ENCODE results near the gene ZNF148. TPM values are rescaled to one million over a fixed set of nuclear protein-coding genes. Genes with fewer than 3 reads are reported as not detected.

Gene ZNF148
- total RNA-seq, 1 experiment from 2014 or later = 18.3 TPM

GRCh38 chr3:125192190-125193035 is 182.7 kb downstream of the ZNF148 start:
- DNase-seq (ENCODE audit: low read depth) = no peak

DNA sequence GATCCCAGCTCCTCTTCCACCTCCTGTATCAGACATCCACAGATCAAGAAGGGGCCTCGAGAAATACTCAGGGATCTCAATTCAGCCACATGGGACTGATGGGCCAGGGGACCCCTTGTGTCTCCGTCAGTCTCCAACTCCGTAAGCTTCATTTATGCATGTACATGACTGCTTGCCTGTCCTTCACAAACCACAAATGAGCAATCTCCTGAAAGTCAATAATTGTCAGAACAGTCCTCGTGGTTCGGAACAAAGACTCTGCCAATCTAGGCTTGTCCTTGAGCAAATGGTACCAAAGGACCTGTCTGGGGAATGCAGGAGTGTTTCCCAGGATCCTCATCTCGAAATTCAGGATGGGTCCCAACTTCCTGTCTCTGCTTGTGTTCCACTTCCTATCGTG is 183.4 kb downstream of the ZNF148 start:
- DNase-seq (ENCODE audit: low read depth) = no peak

GRCh38 chr3:125191256-125191655 is 183.9 kb downstream of the ZNF148 start:
- no peak for DNase-seq (ENCODE audit: low read depth)

DNA sequence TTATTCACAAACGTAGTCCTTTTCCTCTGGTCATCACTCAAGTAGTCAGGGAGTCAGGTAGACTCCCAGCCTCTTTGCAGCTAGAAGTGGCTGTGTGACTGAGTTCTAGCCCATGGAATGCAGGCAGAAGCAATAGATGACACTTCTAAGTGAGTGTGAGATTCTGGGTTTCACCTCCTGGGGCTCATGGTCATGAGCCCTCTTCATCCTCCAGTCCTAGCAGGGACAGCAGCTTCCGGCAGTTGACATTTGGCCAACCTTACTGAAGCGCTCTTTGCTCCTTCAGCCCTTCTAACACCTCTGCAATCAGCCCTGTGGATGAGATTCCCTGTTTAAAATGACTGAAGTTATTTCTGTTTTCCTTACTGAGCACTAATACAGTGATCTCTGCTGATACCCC is 184.3 kb downstream of the ZNF148 start:
- DNase-seq (ENCODE audit: low read depth) = no peak

DNA sequence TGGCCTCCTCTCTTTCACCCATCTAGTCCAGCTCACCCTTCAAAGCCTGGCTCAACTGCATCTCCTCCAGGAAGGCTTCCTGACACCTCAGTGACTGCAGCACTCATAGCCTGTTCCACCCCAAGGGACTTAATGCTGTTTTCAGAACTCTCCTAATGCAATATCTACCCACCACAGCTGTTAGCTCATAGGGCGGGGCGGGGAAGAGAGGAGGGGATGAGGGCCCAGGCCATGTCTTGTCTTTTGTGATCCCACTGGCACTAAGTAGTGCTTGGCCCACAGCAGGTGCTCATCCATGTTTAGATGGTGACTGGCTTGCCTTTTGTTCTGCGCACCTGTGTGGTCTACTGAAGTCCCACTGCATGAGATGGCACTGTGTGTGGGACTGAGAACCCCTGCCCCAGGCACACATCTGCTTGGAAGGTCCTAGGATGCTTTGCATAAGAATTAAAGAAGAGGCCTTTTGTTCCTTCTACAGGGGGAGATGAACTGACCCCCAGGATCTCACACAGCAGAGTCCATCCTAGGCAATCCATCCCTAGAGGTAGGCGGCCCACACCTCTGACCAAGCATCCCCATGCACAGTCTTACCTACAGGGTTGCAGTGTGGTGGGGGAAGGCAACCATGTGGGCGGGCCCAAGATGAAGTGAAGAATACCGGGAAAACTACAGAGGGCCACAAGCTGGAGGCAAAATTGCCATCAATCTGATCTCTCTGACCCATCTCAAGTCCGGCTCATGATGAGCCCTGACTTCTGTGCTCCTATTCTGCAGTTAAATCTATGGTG is 185.6 kb downstream of the ZNF148 start:
- DNase-seq (ENCODE audit: low read depth) = no peak

DNA sequence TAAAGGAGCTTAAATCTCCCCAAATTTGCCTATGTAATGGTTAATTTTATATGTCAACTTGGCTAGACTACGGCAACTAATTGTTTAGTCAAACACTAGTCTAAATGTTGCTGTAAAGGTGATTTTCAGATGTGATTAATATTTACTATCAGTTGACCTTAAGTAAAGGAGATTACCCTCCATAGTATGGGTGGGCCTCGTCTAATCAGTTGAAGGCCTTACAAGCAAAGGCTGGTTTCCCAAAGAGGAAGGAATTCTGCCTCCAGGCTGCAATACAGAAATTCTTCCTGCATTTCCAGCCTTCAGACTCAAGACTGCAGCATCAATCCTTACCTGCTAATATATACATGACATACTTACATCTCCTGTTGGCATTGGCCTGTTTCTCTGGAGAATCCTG is 186.2 kb downstream of the ZNF148 start:
- no peak for DNase-seq (ENCODE audit: low read depth)

DNA sequence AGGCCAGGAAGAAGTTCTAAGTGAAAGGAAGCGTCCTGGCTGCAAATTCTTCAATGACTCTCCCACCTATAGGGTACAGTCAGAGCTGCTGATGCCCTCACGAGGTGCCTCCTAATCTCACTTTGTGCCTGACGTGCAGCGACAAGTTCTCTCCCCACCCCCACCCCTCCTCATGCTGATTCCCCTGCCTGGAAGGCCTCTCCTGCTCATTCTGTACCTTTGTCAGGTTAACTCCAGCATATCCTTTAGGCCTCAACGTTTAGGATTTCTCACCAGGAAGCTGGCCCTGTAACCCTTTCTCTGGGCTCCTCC is 187.6 kb downstream of the ZNF148 start:
- no peak for DNase-seq (ENCODE audit: low read depth)

DNA sequence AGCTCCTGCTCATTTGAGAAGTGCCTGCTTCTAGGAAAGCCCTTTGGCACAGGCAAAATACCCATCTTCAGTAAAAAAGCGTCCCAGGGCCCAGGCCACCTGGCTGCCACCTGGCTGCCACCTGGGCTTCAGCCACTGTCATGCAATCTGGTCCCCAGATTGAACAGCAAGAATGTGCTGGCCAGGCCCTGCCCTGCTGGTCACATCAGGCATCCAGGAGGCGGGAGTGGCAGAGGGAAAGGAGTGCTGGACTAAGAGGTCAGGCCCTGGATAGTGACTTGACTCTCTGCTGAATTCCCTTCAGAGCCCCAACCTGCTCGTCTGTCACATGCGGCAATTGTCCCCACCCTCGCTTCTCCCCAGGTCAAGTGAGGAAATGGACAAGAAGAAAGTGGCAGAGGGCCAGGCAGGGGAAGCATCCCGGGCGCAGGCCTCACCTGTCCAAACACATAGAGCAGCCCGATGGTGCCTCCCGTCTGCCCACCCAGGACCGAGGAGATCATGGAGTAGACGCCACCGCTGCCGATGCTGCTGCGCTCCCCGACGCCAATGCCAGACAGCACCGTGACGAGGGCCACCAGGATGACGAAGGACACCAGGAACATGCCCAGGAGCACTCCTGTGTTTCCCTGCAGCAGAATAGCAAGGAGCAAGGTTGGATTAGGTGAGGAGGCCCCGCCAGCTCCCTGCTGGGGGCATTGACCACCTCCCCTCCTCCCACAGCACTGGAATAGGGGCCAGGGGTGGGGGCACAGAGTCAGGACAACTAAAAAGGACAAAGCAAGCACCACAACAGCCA is 188.1 kb downstream of the ZNF148 start:
- DNase-seq (ENCODE audit: low read depth) = no peak

- DNase-seq (ENCODE audit: low read depth) = no peak
Observed at GRCh38 chr3:125186261-125186787, 188.8 kb downstream of the ZNF148 start.

- no peak for DNase-seq (ENCODE audit: low read depth)
Observed at GRCh38 chr3:125185805-125186204, 189.3 kb downstream of the ZNF148 start.

GRCh38 chr3:125179884-125180240 is 195.3 kb downstream of the ZNF148 start:
- no peak for DNase-seq (ENCODE audit: low read depth)

DNA sequence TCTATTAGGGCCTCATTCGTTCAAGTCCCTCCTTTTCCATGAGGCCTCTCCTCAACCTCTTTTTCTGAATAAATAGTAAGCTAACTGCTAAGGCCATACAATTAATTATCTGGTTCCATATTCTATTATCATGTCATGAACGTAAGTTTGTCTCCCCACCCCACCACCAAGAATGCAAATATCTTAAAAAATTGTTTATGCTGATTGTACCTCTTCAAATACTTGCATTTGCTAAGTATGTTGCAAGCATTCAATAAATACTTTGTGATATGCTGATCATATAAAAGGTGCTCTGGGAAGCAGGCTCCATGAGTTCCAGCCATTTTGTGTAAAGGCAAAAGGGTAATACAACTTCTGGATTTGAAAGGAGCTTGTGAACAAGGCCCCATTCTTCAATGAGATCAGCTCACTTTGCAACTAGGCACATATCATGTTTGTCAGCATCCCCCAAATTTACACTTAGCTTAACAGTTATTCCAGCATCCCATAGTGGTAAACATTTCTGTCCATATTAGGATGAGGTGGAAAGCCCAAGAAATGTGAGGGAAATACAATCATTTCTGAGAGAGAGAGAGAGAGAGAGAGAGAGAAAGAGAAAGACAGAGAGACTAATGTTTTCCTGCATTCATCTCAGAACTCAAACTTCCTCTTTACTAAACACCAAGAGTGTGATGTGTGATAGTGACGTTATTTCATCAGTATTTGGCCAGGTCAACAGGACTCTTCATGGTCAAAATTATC is 195.8 kb downstream of the ZNF148 start:
- no peak for DNase-seq (ENCODE audit: low read depth)

- DNase-seq (ENCODE audit: low read depth) = no peak
Observed at GRCh38 chr3:125177746-125178145, 197.4 kb downstream of the ZNF148 start.

Other genes starting within 250 kb of the ZNF148 start
- 2.0 and 6.3 TPM in 2 replicates for gene SLC12A8, start 162.6 kb downstream of the ZNF148 start, total RNA-seq (2014; rRNA removed; shearing (Covaris generic))
- 72.5 and 73.8 TPM in 2 replicates for gene SNX4, start 144.9 kb upstream of the ZNF148 start, total RNA-seq (2014; rRNA removed; shearing (Covaris generic))
- gene OSBPL11, start 220.2 kb upstream of the ZNF148 start, total RNA-seq (2014; rRNA removed; shearing (Covaris generic)) = 11.0 and 11.4 TPM in 2 replicates